HG03025 (cell line): ENCODE measurements around the gene PTGR3.

Source experiments
- ATAC-seq: cut with Tn5 transposase; IDR thresholded peaks from one replicate; pipeline ENCODE4 v1.9.1; 2021; ENCODE audit warnings: mild to moderate bottlenecking, moderate library complexity; ENCODE audit not compliant: unreplicated experiment, low FRiP score

The PTGR3 gene

GRCh38 chr18:75172299-75173124 lies 36.4 kb downstream of the PTGR3 start:
- ATAC-seq, result peak; percentile 16

- no peak for ATAC-seq
Observed at GRCh38 chr18:75170916-75171315, 38.0 kb downstream of the PTGR3 start.

- ATAC-seq, result no peak
Observed at GRCh38 chr18:75170022-75170789, 38.7 kb downstream of the PTGR3 start.

- no peak for ATAC-seq
Observed at GRCh38 chr18:75169411-75169810, 39.5 kb downstream of the PTGR3 start.

GRCh38 chr18:75168619-75169018 lies 40.3 kb downstream of the PTGR3 start:
- no peak for ATAC-seq

- no peak for ATAC-seq
Observed at GRCh38 chr18:75167759-75168618, 41.0 kb downstream of the PTGR3 start.

- ATAC-seq, result no peak
Observed at GRCh38 chr18:75167137-75167536, 41.8 kb downstream of the PTGR3 start.

GRCh38 chr18:75165926-75166325 lies 43.0 kb downstream of the PTGR3 start:
- ATAC-seq, result no peak

GRCh38 chr18:75164479-75164878 lies 44.5 kb downstream of the PTGR3 start:
- no peak for ATAC-seq

GRCh38 chr18:75163736-75164135 lies 45.2 kb downstream of the PTGR3 start:
- no peak for ATAC-seq

- ATAC-seq, result no peak
Observed at GRCh38 chr18:75162978-75163377, 46.0 kb downstream of the PTGR3 start.

- no peak for ATAC-seq
Observed at GRCh38 chr18:75162467-75162866, 46.5 kb downstream of the PTGR3 start.

- ATAC-seq, result no peak
Observed at GRCh38 chr18:75161256-75162028, 47.5 kb downstream of the PTGR3 start.

GRCh38 chr18:75160364-75160763 lies 48.6 kb downstream of the PTGR3 start:
- no peak for ATAC-seq

GRCh38 chr18:75159646-75160356 lies 49.1 kb downstream of the PTGR3 start:
- ATAC-seq, result no peak

GRCh38 chr18:75159238-75159518 lies 49.8 kb downstream of the PTGR3 start:
- ATAC-seq, result no peak
